SK-N-SH (cell line): ENCODE measurements around the gene ELP1.

Experiments used
- ELF1 ChIP-seq: IDR thresholded peaks from 2 replicates; pipeline ENCODE4 v1.4.0; 2012
- EP300 ChIP-seq, 2 experiments: IDR thresholded peaks; 2 replicates each; pipeline versions ENCODE4 v1.4.0 to v1.6.1; 2012; ENCODE audit warnings: borderline replicate concordance in 1 of 2, low read depth in 1 of 2, low read length in 1 of 2
- EZH2phosphoT487 ChIP-seq: fragments of 200-600 bp; sonication (generic); IDR thresholded peaks from 2 replicates; pipeline ENCODE4 v1.6.1; 2017; ENCODE audit warnings: low read depth, mixed run types, mild to moderate bottlenecking, antibody characterized with exemption, moderate library complexity, borderline replicate concordance
- MXI1 ChIP-seq: IDR thresholded peaks from 2 replicates; pipeline ENCODE4 v1.6.1; 2012; ENCODE audit warnings: mild to moderate bottlenecking, low read depth, low read length, improper control_type of control experiment
- NRF1 ChIP-seq: IDR thresholded peaks from 2 replicates; pipeline ENCODE4 v1.6.1; 2012; ENCODE audit warnings: low read depth, mild to moderate bottlenecking, low read length
- POLR2AphosphoS5 ChIP-seq: IDR thresholded peaks from 2 replicates; pipeline ENCODE4 v1.6.1; 2012; ENCODE audit warnings: low read depth, low read length
- RAD21 ChIP-seq: IDR thresholded peaks from 2 replicates; pipeline ENCODE4 v1.6.1; 2012; ENCODE audit warnings: mild to moderate bottlenecking, low read length
- TCF12 ChIP-seq: IDR thresholded peaks from 2 replicates; pipeline ENCODE4 v1.4.0; 2012
- TF ChIP-seq, protein P1 (sequence below): fragments of 200-600 bp; sonication (generic); IDR thresholded peaks from 2 replicates; pipeline ENCODE4 v1.6.1; 2017; ENCODE audit warnings: antibody characterized with exemption, mild to moderate bottlenecking, moderate library complexity
- TF ChIP-seq, protein P2 (sequence below): IDR thresholded peaks from 2 replicates; pipeline ENCODE4 v1.4.0; 2012; ENCODE audit warnings: low read depth

- no peak for TF ChIP-seq ELF1
- TF ChIP-seq, protein P1, sequence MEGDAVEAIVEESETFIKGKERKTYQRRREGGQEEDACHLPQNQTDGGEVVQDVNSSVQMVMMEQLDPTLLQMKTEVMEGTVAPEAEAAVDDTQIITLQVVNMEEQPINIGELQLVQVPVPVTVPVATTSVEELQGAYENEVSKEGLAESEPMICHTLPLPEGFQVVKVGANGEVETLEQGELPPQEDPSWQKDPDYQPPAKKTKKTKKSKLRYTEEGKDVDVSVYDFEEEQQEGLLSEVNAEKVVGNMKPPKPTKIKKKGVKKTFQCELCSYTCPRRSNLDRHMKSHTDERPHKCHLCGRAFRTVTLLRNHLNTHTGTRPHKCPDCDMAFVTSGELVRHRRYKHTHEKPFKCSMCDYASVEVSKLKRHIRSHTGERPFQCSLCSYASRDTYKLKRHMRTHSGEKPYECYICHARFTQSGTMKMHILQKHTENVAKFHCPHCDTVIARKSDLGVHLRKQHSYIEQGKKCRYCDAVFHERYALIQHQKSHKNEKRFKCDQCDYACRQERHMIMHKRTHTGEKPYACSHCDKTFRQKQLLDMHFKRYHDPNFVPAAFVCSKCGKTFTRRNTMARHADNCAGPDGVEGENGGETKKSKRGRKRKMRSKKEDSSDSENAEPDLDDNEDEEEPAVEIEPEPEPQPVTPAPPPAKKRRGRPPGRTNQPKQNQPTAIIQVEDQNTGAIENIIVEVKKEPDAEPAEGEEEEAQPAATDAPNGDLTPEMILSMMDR: no peak
- no peak for TF ChIP-seq NRF1
- TF ChIP-seq POLR2AphosphoS5: no peak
- TF ChIP-seq TCF12: no peak
- TF ChIP-seq RAD21: no peak
- TF ChIP-seq, protein P2, sequence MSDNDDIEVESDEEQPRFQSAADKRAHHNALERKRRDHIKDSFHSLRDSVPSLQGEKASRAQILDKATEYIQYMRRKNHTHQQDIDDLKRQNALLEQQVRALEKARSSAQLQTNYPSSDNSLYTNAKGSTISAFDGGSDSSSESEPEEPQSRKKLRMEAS: no peak
- no peak for TF ChIP-seq EP300 (IDR thresholded peaks at IDR 0.05; ENCODE audit: borderline replicate concordance in 1 of 2, low read depth in 1 of 2, low read length in 1 of 2)
- no peak for TF ChIP-seq MXI1
- no peak for TF ChIP-seq EZH2phosphoT487
Measured at GRCh38 chr9:108867829-108868228, 66.1 kb downstream of the ELP1 start.
